ENCODE results near the gene CLDN17. TPM values are rescaled to one million over a fixed set of nuclear protein-coding genes. Genes with fewer than 3 reads are reported as not detected.

Gene CLDN17
- total RNA-seq, 4 donors from 2014 or later, result not detected

GRCh38 chr21:30129246-30129645 is 37.4 kb downstream of the CLDN17 start:
- Histone ChIP-seq H3K9me3 (peaks cover 0 to 4% (median 0%) of the 10 kb centered on the region in 4 donors), H3K36me3 (no peaks in the 10 kb centered on the region), H3K27ac (no peak overlapping the region), H3K4me3 (no peak overlapping the region), H3K27me3 (no peaks in the 10 kb centered on the region), H3K4me1 (no peaks in the 10 kb centered on the region)
- no peak for DNase-seq (ENCODE audit: low spot score in 2 of 2)
- TF ChIP-seq POLR2A (IDR thresholded peaks at IDR 0.05) (no peak), CTCF (IDR thresholded peaks at IDR 0.05) (no peak)
- WGBS, 2 donors, result 93 to 94% methylated on average over 18 of the region's 18 CpGs

- no peaks in the 10 kb centered on the region for H3K36me3 ChIP-seq
- H3K27ac ChIP-seq, result no peak overlapping the region
- no peaks in the 10 kb centered on the region for H3K4me1 ChIP-seq
- TF ChIP-seq POLR2A (IDR thresholded peaks at IDR 0.05) (no peak), EP300 (IDR thresholded peaks at IDR 0.05) (no peak), CTCF (IDR thresholded peaks at IDR 0.05) (no peak)
- H3K27me3 ChIP-seq, result no peaks in the 10 kb centered on the region
- peaks cover 0 to 4% (median 0%) of the 10 kb centered on the region in 4 donors for H3K9me3 ChIP-seq
- no peak for DNase-seq (ENCODE audit: low spot score in 2 of 2)
- H3K4me3 ChIP-seq, result no peak overlapping the region
These were observed 40.0 kb downstream of the CLDN17 start for GRCh38 chr21:30126576-30126975.

DNA sequence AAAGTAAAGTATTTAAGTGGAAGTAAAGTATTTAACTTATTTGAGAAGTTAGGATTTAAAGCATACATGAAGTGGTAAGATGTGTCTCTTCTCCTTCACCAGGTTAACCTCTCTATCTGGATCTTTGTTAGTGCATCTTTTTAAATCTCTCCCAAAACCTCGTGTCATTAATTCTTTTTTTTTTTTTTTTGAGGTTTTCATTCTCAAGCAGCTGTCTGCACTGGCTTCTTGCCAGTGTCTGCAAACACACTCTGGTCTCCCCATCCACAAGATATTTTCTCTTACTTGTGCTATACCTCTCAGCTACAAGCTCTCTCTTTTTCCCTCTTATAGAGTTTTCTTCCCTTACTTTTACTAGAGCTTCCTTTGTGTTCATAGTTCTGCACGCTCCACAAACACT is 49.0 kb downstream of the CLDN17 start:
- DNase-seq (ENCODE audit: low spot score in 2 of 2), result no peak
- no peak overlapping the region for H3K27ac ChIP-seq
- H3K4me3 ChIP-seq, result no peak overlapping the region
- H3K27me3 ChIP-seq, result no peaks in the 10 kb centered on the region
- WGBS, 2 donors, result 38 to 54% methylated on average over 2 of the region's 2 CpGs
- TF ChIP-seq CTCF (IDR thresholded peaks at IDR 0.05) (no peak), POLR2A (IDR thresholded peaks at IDR 0.05) (no peak), EP300 (IDR thresholded peaks at IDR 0.05) (no peak)
- H3K9me3 ChIP-seq, result no peaks in the 10 kb centered on the region
- H3K36me3 ChIP-seq, result no peaks in the 10 kb centered on the region
- H3K4me1 ChIP-seq, result no peaks in the 10 kb centered on the region

GRCh38 chr21:30116479-30116878 is 50.1 kb downstream of the CLDN17 start:
- Histone ChIP-seq H3K4me1 (no peaks in the 10 kb centered on the region), H3K36me3 (no peaks in the 10 kb centered on the region), H3K27ac (no peak overlapping the region), H3K9me3 (no peaks in the 10 kb centered on the region), H3K4me3 (no peak overlapping the region), H3K27me3 (no peaks in the 10 kb centered on the region)
- 90 to 95% methylated on average over 3 of the region's 3 CpGs for whole genome bisulfite sequencing, 2 donors
- TF ChIP-seq EP300 (IDR thresholded peaks at IDR 0.05), result no peak
- TF ChIP-seq CTCF (IDR thresholded peaks at IDR 0.05), result no peak
- TF ChIP-seq POLR2A (IDR thresholded peaks at IDR 0.05), result no peak
- no peak for DNase-seq (ENCODE audit: low spot score in 2 of 2)

Other genes with a start within 250 kb of the CLDN17 start
- 1 to 10 TPM in 3 of 4 donors, under 1 TPM in 1; 0.44 to 4.1 (median 2.6) TPM for gene GRIK1, start 226.8 kb downstream of the CLDN17 start, total RNA-seq
- not detected for gene CLDN8, start 49.3 kb upstream of the CLDN17 start, total RNA-seq
- gene KRTAP24-1, start 116.1 kb upstream of the CLDN17 start, total RNA-seq, result not detected
- gene KRTAP25-1, start 122.7 kb upstream of the CLDN17 start, total RNA-seq, result not detected
- not detected for gene KRTAP26-1, start 153.5 kb upstream of the CLDN17 start, total RNA-seq
- not detected for gene KRTAP27-1, start 170.9 kb upstream of the CLDN17 start, total RNA-seq
- not detected for gene KRTAP23-1, start 181.8 kb upstream of the CLDN17 start, total RNA-seq
- gene KRTAP13-2, start 205.5 kb upstream of the CLDN17 start, total RNA-seq, result not detected
- not detected for gene KRTAP13-1, start 229.2 kb upstream of the CLDN17 start, total RNA-seq

All from tibial nerve (tissue), 4 donors.